Lung (tissue), 12 donors: ENCODE data around the gene LYPD6. TPM values are rescaled to one million over a fixed set of nuclear protein-coding genes. Genes with fewer than 3 reads are reported as not detected.

ENCODE experiments used
- ATAC-seq: fragments of 200-7000 bp; cut with Tn5 transposase; one replicate; pipeline ENCODE4 v1.9.1; 2020; ENCODE audit warnings: moderate number of reproducible peaks; ENCODE audit not compliant: insufficient read depth, low FRiP score
- DNase-seq, 3 donors: peaks; one replicate each; pipeline ENCODE4 v3.0.0-alpha.2; 2013 to 2017
- H3K27ac ChIP-seq, 2 donors: one replicate each; pipeline ENCODE4 v1.5.1; 2013; ENCODE audit warnings: mild to moderate bottlenecking in 2 of 2, moderate library complexity in 2 of 2, control low read depth in 1 of 2, inconsistent platforms in 1 of 2, low read depth in 1 of 2, low read length in 1 of 2
- H3K27me3 ChIP-seq, 3 donors: one replicate each; pipeline ENCODE4 v1.5.1; 2013; ENCODE audit warnings: low read length in 2 of 3; ENCODE audit not compliant: control insufficient read depth in 3 of 3, insufficient read depth in 3 of 3
- H3K36me3 ChIP-seq, 4 donors: one replicate each; pipeline ENCODE4 v1.5.1; 2013; ENCODE audit warnings: low read length in 4 of 4, mild to moderate bottlenecking in 1 of 4, moderate library complexity in 1 of 4; ENCODE audit not compliant: control insufficient read depth in 4 of 4, insufficient read depth in 4 of 4
- H3K4me1 ChIP-seq, 5 donors: one replicate each; pipeline ENCODE4 v1.5.1; 2013; ENCODE audit warnings: low read length in 5 of 5, mild to moderate bottlenecking in 2 of 5, moderate library complexity in 1 of 5; ENCODE audit not compliant: control insufficient read depth in 5 of 5, insufficient read depth in 5 of 5
- H3K4me3 ChIP-seq: one replicate; pipeline ENCODE4 v1.5.1; 2013; ENCODE audit warnings: mild to moderate bottlenecking, control low read depth, moderate library complexity
- H3K9ac ChIP-seq, 2 donors: one replicate each; pipeline ENCODE4 v1.5.1; 2013; ENCODE audit warnings: low read length in 2 of 2, control low read depth in 1 of 2; ENCODE audit not compliant: insufficient read depth in 1 of 2
- H3K9me3 ChIP-seq, 4 donors: one replicate each; pipeline ENCODE4 v1.5.1; 2013; ENCODE audit warnings: low read length in 3 of 4, mild to moderate bottlenecking in 1 of 4, moderate library complexity in 1 of 4; ENCODE audit not compliant: control insufficient read depth in 4 of 4, insufficient read depth in 3 of 4
- WGBS, 2 donors: extraction: QIAGEN DNeasy Blood & Tissue Kit; methylation state at CpG; one replicate each; pipeline ENCODE4 v1.1.7; 2013; 5-methylcytosine and 5-hydroxymethylcytosine counted together
- polyA plus RNA-seq, 2 donors: library from polyadenylated mRNA; stranded (reverse); fragments of 200-250 nt; gene quantifications; one replicate each; pipeline ENCODE4 v1.2.1, GENCODE V29; 2013
- total RNA-seq, 2 donors: library from RNA; depleted of rRNA in 1 of 2; stranded (reverse); fragments of >200 nt in 1 of 2; gene quantifications; one replicate each; pipeline ENCODE4 v1.2.1, GENCODE V29; 2014 to 2021
- TF ChIP-seq, protein P1 (sequence below): IDR thresholded peaks from 2 replicates; pipeline ENCODE4 v1.5.1; 2012; ENCODE audit warnings: mild to moderate bottlenecking; ENCODE audit errors: control extremely low read depth, extremely low read depth
- donor health status: control.
- donor health status: control.
- donor health status: Bipolar disorder and iron deficiency.
- donor health status: healthy.
- donor health status: DM: yes; HTN: yes; CAD: no.

Gene LYPD6
- total and polyA plus RNA-seq, 4 donors: 0.16 to 6.3 (median 0.48) TPM

DNA sequence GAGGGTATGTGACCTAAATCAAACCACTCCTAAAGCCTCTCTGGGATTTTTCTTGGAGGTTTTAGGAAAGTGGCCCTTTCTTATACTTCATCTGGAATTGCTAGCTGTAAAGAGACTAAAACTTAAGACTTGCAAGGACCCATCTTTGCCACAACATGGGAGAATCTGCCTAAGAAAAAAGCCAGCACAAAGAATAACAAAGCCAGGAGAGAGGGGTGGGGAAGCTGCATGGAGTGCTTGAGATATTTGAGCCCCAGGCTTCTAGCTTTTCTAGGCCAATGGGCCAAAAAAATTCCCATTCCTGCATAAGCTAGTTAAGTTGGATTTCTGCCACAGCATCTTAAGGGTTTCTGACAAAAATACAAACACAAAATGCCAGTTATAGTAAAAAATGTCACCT lies 38.5 kb upstream of the LYPD6 start:
- ATAC-seq: no peak

DNA sequence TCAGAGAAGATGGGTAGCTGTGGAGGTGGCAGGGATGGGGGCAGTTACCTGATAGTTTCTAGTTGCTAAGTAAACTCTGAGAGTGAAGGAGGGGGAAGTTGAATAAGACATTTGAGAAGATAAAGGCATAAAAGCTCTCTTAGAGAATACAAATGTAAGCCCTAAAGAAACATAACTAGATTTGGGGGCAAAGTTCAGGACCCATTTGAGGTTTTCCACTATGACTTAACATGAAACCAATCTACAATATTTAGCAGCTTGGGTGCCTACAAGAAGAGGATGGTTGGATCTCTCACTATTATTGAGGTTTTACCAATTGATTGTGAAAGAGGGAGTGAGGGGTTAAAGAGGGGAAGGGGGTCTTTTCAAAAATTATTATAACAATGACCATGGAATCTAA lies 34.4 kb upstream of the LYPD6 start:
- TF ChIP-seq, protein P1, sequence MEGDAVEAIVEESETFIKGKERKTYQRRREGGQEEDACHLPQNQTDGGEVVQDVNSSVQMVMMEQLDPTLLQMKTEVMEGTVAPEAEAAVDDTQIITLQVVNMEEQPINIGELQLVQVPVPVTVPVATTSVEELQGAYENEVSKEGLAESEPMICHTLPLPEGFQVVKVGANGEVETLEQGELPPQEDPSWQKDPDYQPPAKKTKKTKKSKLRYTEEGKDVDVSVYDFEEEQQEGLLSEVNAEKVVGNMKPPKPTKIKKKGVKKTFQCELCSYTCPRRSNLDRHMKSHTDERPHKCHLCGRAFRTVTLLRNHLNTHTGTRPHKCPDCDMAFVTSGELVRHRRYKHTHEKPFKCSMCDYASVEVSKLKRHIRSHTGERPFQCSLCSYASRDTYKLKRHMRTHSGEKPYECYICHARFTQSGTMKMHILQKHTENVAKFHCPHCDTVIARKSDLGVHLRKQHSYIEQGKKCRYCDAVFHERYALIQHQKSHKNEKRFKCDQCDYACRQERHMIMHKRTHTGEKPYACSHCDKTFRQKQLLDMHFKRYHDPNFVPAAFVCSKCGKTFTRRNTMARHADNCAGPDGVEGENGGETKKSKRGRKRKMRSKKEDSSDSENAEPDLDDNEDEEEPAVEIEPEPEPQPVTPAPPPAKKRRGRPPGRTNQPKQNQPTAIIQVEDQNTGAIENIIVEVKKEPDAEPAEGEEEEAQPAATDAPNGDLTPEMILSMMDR: no peak
- H3K9me3 ChIP-seq: no peaks in the 10 kb centered on the region
- peaks cover 0 to 2% (median 0%) of the 10 kb centered on the region in 5 donors for H3K4me1 ChIP-seq

More for the DNA sequence above, 38.5 kb upstream of the LYPD6 start:
- peaks cover 0 to 2% (median 0%) of the 10 kb centered on the region in 3 donors for H3K27me3 ChIP-seq
- no peak overlapping the region for H3K9ac ChIP-seq
- H3K4me1 ChIP-seq: peaks cover 0 to 2% (median 0%) of the 10 kb centered on the region in 5 donors
- H3K9me3 ChIP-seq: no peaks in the 10 kb centered on the region
- DNase-seq: peak in 1 of 3 donors; percentile 30
- TF ChIP-seq, protein P1: no peak
- no peak overlapping the region for H3K27ac ChIP-seq
- H3K4me3 ChIP-seq: no peak overlapping the region
- H3K36me3 ChIP-seq: no peaks in the 10 kb centered on the region

DNA sequence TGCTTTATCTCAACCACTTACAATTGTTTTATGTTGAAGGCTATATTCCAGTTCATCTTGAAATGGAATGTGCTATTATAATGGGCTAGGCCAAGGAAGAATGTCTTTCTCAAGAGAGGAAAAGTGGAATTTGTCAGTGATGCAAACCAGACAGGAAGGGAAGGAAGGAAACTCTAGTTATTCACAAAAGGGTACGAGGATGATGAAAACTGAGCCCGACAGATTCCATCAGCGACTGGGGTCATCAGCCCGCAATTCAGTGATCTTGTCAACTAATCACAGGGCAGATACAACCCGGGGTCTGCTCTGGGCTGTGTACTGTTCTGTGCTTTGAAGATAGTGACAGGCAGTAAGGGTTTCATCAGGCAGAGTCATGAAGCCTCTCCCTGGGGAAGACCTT lies 23.4 kb upstream of the LYPD6 start:
- Histone ChIP-seq H3K36me3 (no peaks in the 10 kb centered on the region), H3K4me3 (no peak overlapping the region), H3K27ac (no peak overlapping the region), H3K9me3 (no peaks in the 10 kb centered on the region), H3K4me1 (peaks cover 0 to 7% (median 0%) of the 10 kb centered on the region in 5 donors), H3K27me3 (no peaks in the 10 kb centered on the region), H3K9ac (no peak overlapping the region)
- DNase-seq (peak in 2 of 3 donors; percentile 28 to 30), ATAC-seq (no peak)
- TF ChIP-seq, protein P1: no peak
- 35 to 45% methylated on average over 5 of the region's 5 CpGs for WGBS, 2 donors

More for the DNA sequence above, 34.4 kb upstream of the LYPD6 start:
- DNase-seq (no peak), ATAC-seq (no peak)
- peaks cover 0 to 2% (median 0%) of the 10 kb centered on the region in 3 donors for H3K27me3 ChIP-seq
- H3K4me3 ChIP-seq: no peak overlapping the region
- H3K9ac ChIP-seq: no peak overlapping the region
- H3K36me3 ChIP-seq: no peaks in the 10 kb centered on the region
- no peak overlapping the region for H3K27ac ChIP-seq

DNA sequence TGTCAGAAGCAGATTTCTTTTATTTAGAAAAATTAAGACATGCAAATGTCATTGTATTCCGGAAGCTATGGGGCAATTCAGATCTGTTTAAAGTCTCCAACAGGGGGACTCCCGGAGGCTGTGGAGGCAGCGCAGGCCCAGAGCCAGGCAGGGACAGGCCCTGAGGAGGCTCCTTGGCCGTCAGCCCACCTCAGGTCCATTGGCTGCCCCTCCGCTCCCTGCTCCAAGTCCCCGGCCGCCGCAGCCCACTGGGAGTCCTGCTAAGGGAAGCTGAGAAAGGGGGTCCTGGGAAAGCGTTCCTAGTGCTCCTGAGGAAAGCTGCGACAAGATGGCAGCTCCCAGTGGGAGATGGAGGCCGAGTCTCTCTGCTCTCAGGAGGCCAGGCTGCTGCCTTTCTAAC lies 20.0 kb upstream of the LYPD6 start:
- DNase-seq (no peak), ATAC-seq (no peak)
- Histone ChIP-seq H3K4me3 (no peak overlapping the region), H3K27me3 (no peaks in the 10 kb centered on the region), H3K9me3 (no peaks in the 10 kb centered on the region), H3K4me1 (peaks cover 0 to 12% (median 7%) of the 10 kb centered on the region in 5 donors), H3K36me3 (no peaks in the 10 kb centered on the region), H3K27ac (no peak overlapping the region), H3K9ac (no peak overlapping the region)
- TF ChIP-seq, protein P1: no peak
- WGBS, 2 donors: 95 to 96% methylated on average over 11 of the region's 11 CpGs
